Measurements from ENCODE around the gene PREB.

Gene PREB

GRCh38 chr2:27099334-27099955, 35.0 kb downstream of the PREB start:
- DNase-seq (ENCODE audit: low read depth, low spot score) = no peak

GRCh38 chr2:27097341-27097740, 37.1 kb downstream of the PREB start:
- no peak for DNase-seq (ENCODE audit: low read depth, low spot score)
- H3K27ac ChIP-seq = no peak overlapping the region

More at GRCh38 chr2:27099334-27099955, 35.0 kb downstream of the PREB start:
- no peak overlapping the region for H3K27ac ChIP-seq

- H3K27ac ChIP-seq = no peak overlapping the region
- no peak for DNase-seq (ENCODE audit: low read depth, low spot score)
These were observed 37.6 kb downstream of the PREB start for GRCh38 chr2:27096748-27097297.

- no peak for DNase-seq (ENCODE audit: low read depth, low spot score)
- no peak overlapping the region for H3K27ac ChIP-seq
These were observed 38.4 kb downstream of the PREB start for GRCh38 chr2:27095745-27096651.

- DNase-seq (ENCODE audit: low read depth, low spot score) = no peak
- H3K27ac ChIP-seq = no peak overlapping the region
These were observed 39.0 kb downstream of the PREB start for GRCh38 chr2:27095427-27095744.

GRCh38 chr2:27094353-27094984, 40.0 kb downstream of the PREB start:
- no peak for DNase-seq (ENCODE audit: low read depth, low spot score)
- H3K27ac ChIP-seq = no peak overlapping the region

- no peak overlapping the region for H3K27ac ChIP-seq
- DNase-seq (ENCODE audit: low read depth, low spot score) = no peak
These were observed 40.7 kb downstream of the PREB start for GRCh38 chr2:27093430-27094352.

GRCh38 chr2:27092696-27093429, 41.6 kb downstream of the PREB start:
- no peak for DNase-seq (ENCODE audit: low read depth, low spot score)
- no peak overlapping the region for H3K27ac ChIP-seq

- H3K27ac ChIP-seq = no peak overlapping the region
These were observed 42.4 kb downstream of the PREB start for GRCh38 chr2:27091746-27092695.

GRCh38 chr2:27089111-27089954, 45.1 kb downstream of the PREB start:
- no peak for DNase-seq (ENCODE audit: low read depth, low spot score)
- H3K27ac ChIP-seq = no peak overlapping the region

More at GRCh38 chr2:27091746-27092695, 42.4 kb downstream of the PREB start:
- no peak for DNase-seq (ENCODE audit: low read depth, low spot score)

- DNase-seq (ENCODE audit: low read depth, low spot score) = no peak
- H3K27ac ChIP-seq = no peak overlapping the region
These were observed 45.8 kb downstream of the PREB start for GRCh38 chr2:27088634-27089033.

- no peak for DNase-seq (ENCODE audit: low read depth, low spot score)
- H3K27ac ChIP-seq = no peak overlapping the region
These were observed 46.5 kb downstream of the PREB start for GRCh38 chr2:27087823-27088410.

GRCh38 chr2:27086724-27087593, 47.5 kb downstream of the PREB start, which contains the start of gene KHK:
Gene KHK (plus strand): TSS chr2:27086772. CDS start chr2:27087260, 488 bp downstream.
- peak within 1 kb of the TSS; percentile 49 for H3K27ac ChIP-seq
- no peak for DNase-seq (ENCODE audit: low read depth, low spot score)

GRCh38 chr2:27086090-27086723, 48.2 kb downstream of the PREB start:
- peak; percentile 10 for DNase-seq (ENCODE audit: low read depth, low spot score)
- H3K27ac ChIP-seq = peak overlapping the region; percentile 49

- DNase-seq (ENCODE audit: low read depth, low spot score) = no peak
- peak overlapping the region; percentile 49 for H3K27ac ChIP-seq
These were observed 48.8 kb downstream of the PREB start for GRCh38 chr2:27085673-27086089.

Data from epithelial cell of prostate (primary cell).